CD4-positive, alpha-beta T cell treated with Interferon gamma for 1 hour (primary cell): ENCODE results near the gene CRADD.

ENCODE experiments used
- DNase-seq: peaks from one replicate; pipeline ENCODE4 v3.0.0-alpha.2; 2020

The CRADD gene

GRCh38 chr12:93673084-93673483 lies 4.1 kb upstream of the CRADD start:
- no peak for DNase-seq

- no peak for DNase-seq
These were observed 2.8 kb upstream of the CRADD start for GRCh38 chr12:93674386-93674785.

DNA sequence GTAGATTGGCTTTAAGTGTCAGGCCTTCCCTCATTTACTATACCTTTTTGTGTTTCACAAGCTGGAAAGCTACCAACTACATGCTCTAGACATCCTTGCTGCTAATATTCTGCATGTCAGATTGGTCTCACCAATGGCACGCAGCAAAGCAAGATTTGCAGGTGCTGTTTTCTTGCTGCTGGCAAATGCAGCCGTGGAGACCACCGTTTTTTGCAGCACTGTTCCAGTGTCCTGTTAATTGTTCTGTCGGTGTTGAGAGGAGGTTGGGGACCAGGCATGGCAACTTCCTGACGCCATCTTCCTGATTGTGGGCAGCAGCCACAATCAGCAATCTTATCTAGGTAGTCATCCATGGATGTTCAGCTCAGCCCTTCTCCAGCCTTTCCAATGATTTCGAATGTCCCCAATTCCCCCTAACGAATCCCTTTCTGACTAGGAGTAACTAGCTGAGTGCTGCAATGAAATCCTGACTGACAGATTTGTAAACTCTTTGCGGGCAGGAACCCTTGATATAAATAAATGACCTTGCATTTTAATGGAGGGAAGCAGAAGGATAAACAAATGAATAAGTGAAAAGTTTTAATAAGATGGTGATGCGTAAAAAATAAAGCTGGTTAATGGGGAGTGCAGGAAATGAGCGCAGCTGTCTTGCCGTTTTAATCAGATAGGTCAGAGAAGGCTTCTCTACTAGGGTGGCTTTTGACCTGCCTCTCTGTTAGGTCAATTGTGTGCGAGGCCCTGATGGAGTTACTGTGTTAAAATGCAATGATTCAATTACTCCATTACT lies 574 bp upstream of the CRADD start:
- no peak for DNase-seq

GRCh38 chr12:93678779-93679178 lies 1.6 kb downstream of the CRADD start:
- no peak for DNase-seq

DNA sequence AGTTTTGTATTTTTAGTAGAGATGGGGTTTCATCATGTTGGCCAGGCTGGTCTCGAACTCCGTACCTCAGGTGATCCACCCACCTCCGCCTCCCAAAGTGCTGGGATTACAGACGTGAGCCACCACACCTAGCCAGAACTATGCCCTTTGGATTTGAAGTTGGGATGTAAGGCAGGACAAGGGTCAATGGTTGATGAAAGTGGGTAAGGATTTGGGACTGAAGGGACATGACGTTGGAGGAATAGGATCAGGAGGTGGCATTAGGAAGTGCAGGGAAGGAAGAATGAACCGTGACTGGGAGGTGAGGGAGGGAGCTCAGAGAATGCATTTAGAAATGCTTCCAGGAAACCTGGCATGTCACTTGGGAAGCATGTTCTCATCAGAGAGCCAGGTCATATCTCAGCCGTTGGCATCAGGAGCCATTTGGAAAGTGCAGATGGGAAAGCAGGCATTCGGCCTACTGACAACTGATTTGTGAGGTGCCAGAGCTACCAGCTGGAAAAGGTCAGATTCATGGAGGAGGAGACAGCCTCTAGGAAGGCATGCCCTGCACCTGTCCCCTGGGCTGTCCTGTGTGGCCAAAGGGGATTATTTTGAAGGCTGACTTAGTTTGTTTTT lies 2.2 kb downstream of the CRADD start:
- no peak for DNase-seq

- no peak for DNase-seq
These were observed 2.8 kb downstream of the CRADD start for GRCh38 chr12:93680006-93680405.

DNA sequence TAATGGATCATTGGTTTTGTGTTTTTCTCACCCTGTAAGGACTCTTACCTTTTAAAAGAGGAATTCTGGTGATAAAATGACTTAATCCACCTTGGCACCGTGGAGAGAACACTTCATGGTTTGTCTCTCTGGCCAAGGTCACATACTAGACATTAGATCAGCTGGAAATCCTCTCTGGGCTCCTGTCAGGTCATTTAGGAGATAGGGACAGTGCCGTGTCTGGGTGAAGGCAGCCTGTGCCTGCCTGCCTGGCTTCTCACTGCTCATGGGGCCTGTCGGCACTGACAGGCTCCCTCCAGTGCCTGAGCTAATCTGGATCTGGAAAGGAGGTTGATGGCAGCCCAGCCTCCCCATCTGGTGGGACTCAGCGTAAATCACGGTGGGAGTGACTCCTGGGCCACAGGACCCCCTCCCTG lies 5.7 kb downstream of the CRADD start:
- no peak for DNase-seq

GRCh38 chr12:93683410-93683809 lies 6.2 kb downstream of the CRADD start:
- no peak for DNase-seq

- DNase-seq, result no peak
These were observed 7.5 kb downstream of the CRADD start for GRCh38 chr12:93684716-93685115.

- DNase-seq, result no peak
These were observed 9.6 kb downstream of the CRADD start for GRCh38 chr12:93686572-93687356.

GRCh38 chr12:93689076-93689834 lies 12.1 kb downstream of the CRADD start:
- DNase-seq, result no peak

GRCh38 chr12:93696462-93696861 lies 19.3 kb downstream of the CRADD start:
- no peak for DNase-seq

DNA sequence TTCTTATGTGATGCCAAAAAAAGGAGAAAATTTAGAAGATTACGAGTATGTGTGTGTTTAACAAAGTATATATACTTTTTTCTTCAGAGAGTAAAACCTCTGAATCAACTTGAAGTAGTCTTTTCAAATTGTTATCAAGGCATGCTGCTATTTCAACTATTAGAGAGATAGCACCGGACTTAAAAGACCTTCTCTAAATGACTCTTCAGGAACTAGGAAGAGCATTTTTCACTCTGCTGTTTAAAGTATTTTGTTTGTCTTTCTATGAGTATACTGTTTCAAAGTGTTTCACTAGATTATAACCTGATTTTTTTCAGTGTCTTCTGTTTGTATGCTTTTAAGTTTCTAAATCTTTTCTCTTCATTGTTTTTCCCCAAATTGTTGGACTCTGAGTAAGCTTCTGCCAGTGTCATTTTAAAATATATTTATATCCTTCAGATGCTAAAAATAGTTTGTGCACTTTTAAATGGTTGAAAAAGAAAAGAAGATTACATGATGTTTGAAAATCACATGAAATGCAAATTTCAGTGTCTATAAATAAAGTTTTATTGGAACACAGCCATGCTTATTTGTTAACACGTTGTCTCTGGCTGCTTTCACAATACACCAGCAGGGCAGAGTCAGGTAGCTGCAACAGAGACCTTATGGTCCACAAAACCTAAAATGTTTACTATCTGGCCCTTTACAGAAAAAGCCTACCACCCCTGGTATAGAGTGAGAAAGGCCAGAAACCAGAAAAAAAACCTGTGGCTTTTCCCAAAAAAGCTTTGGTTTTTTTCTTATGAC lies 21.3 kb downstream of the CRADD start:
- DNase-seq, result no peak

DNA sequence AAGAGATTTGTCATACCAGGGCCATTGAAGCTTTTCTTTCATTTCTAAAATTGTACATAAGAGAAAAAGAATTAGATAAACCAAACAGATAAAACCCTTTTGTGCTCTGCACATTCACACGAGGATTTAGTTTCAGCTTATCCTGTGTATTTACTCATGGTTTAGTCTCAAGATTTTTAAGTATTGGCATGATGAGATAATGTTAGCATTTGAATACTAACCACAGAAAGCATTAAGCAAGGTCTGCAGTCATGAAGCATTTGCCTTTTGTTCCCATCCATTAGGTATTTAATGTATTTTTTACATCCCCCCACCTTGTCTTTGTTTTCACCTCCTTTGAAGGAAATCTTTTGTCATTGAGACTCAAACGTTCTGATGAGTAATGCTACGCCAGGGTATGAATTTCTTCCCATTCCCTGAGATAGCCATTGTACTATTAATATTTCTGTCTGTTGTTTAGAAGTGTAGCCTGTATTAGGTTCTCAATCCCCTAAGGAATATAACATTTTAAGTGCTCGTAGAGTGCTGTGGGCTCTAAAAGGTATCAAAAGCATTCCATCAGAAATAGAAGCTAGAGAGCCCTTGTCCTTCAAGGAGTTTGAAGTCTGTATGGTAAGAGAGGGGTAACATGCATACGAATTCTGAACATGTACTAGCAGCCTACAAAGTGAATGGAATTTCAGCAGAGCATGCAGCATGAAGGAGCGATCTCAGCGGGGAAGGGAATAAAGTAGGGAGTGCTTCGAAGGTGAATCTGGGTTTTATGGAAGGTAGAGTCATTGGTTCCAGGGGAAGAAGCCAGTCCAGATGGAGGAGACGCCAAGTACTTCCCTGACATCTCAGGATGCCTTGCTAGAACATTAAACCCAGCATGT lies 22.3 kb downstream of the CRADD start:
- no peak for DNase-seq

- DNase-seq, result no peak
These were observed 25.6 kb downstream of the CRADD start for GRCh38 chr12:93702707-93703315.

GRCh38 chr12:93704122-93704521 lies 26.9 kb downstream of the CRADD start:
- no peak for DNase-seq

- DNase-seq, result no peak
These were observed 27.4 kb downstream of the CRADD start for GRCh38 chr12:93704625-93705024.

- DNase-seq, result no peak
These were observed 28.1 kb downstream of the CRADD start for GRCh38 chr12:93705237-93705636.

DNA sequence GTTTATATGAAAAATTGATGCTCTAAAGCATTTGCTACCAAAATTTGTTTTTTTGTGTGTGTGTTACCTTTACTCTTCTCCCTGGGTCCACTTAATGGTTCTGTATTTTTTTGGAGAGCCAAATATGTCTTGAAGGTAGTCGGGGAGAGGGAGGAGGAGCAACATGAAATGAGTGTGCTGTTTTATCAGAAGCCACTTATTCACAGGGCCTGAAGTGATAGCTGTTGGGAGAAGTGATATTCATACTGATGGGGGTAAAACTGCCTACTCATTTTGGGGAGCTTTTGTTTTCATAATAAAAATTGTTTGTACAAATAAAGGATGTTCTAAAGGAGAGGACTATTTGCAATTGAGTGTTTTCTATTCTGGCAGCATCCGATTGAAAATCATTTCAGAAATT lies 29.2 kb downstream of the CRADD start:
- DNase-seq, result no peak

DNA sequence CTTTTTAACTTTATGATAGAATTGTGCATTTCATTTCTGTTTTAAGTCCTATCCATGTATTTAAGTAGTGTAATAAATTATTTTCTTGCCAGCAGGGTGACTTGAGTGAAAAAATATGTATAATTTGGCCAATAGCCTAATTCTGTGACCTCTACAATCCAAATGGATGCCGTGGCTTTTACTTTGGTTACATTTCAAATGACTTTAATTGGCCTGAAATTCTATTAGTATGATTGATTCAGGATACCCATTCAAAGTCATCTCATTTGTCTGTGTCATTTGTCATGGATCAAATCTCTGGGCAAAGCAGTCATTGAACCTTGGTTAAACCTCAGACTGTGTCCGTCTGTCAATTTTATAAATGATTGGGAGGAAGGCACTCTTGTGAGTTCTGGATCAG lies 29.6 kb downstream of the CRADD start:
- no peak for DNase-seq

DNA sequence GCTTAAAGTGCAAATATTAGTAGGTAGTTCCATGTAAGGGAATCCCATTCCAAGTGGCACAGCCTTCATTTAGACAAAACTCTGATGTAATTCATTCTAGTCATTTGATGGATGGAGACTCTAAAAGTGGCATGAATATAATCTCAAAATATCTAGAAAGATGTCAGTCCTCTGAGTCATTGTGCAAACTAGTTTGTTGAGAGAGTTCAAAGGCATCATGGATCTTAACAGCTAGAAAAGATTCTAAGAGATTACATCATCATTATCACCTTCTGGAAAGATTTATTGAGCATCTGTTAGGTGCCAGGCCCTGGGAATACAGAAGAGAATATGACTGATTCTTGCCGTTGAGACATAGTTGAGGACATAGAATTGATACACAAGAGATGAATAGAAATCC lies 30.7 kb downstream of the CRADD start:
- no peak for DNase-seq
